Measurements from ENCODE around the gene FHOD3. TPM values are rescaled to one million over a fixed set of nuclear protein-coding genes. Genes with fewer than 3 reads are reported as not detected.

Gene FHOD3
- total RNA-seq, 1 experiment from 2014 or later, result 5.0 TPM

DNA sequence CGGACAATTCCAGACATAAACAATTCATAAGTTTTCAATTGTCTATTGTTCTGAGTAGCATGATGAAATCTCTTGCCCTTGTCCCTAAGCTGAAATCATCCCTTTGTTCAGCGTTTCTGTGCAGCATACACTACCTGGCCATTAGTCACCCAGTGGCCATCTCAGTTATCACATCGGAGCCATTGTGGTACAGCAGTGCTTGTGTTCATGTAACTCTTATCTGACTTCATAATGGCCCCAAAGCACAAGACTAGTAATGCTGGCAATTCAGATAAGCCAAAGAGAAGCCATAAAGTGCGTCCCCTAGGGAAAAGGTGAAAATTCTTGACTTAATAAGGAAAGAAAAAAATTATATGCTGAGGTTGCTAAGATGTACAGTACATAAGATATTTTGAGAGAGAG lies 127.2 kb downstream of the FHOD3 start:
- POLR2A ChIA-PET, result no interaction called here
- Mint-ChIP-seq H3K4me1 (ENCODE audit: insufficient read depth, unreplicated experiment) (peaks cover 15% of the 10 kb centered on the region), H3K36me3 (ENCODE audit: insufficient read depth, unreplicated experiment) (no peaks in the 10 kb centered on the region), H3K4me3 (ENCODE audit: unreplicated experiment) (no peak overlapping the region), H3K27me3 (ENCODE audit: insufficient read depth, unreplicated experiment) (no peaks in the 10 kb centered on the region), H3K27ac (ENCODE audit: low read depth, unreplicated experiment) (no peak overlapping the region), H3K9me3 (ENCODE audit: unreplicated experiment) (no peaks in the 10 kb centered on the region)
- TF ChIP-seq, protein P1, sequence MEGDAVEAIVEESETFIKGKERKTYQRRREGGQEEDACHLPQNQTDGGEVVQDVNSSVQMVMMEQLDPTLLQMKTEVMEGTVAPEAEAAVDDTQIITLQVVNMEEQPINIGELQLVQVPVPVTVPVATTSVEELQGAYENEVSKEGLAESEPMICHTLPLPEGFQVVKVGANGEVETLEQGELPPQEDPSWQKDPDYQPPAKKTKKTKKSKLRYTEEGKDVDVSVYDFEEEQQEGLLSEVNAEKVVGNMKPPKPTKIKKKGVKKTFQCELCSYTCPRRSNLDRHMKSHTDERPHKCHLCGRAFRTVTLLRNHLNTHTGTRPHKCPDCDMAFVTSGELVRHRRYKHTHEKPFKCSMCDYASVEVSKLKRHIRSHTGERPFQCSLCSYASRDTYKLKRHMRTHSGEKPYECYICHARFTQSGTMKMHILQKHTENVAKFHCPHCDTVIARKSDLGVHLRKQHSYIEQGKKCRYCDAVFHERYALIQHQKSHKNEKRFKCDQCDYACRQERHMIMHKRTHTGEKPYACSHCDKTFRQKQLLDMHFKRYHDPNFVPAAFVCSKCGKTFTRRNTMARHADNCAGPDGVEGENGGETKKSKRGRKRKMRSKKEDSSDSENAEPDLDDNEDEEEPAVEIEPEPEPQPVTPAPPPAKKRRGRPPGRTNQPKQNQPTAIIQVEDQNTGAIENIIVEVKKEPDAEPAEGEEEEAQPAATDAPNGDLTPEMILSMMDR (IDR thresholded peaks at IDR 0.05; ENCODE audit: unreplicated experiment), result peak; percentile 5
- BruUV-seq (replicated peaks), result no TSS peak
- DNase-seq (ENCODE audit: unreplicated experiment), result no peak
- intact Hi-C loops (cut with micrococcal nuclease), result no loop called here
- CTCF ChIA-PET, result interaction anchor here (1.0 kb wide), 1 partner anchor 148 kb away, joined by 3 read pairs; no protein-coding TSS in a partner anchor

- ChIA-PET CTCF (no interaction called here), POLR2A (interaction anchor here (1.1 kb wide), 1 partner anchor 14 kb away, joined by 3 read pairs; no protein-coding TSS in a partner anchor)
- intact Hi-C loops (cut with micrococcal nuclease), result no loop called here
- Mint-ChIP-seq H3K36me3 (ENCODE audit: insufficient read depth, unreplicated experiment) (no peaks in the 10 kb centered on the region), H3K9me3 (ENCODE audit: unreplicated experiment) (no peaks in the 10 kb centered on the region), H3K27me3 (ENCODE audit: insufficient read depth, unreplicated experiment) (no peaks in the 10 kb centered on the region), H3K27ac (ENCODE audit: low read depth, unreplicated experiment) (no peak overlapping the region), H3K4me3 (ENCODE audit: unreplicated experiment) (no peak overlapping the region), H3K4me1 (ENCODE audit: insufficient read depth, unreplicated experiment) (peaks cover 6% of the 10 kb centered on the region)
- DNase-seq (ENCODE audit: unreplicated experiment), result no peak
- no TSS peak for BruUV-seq (replicated peaks)
- TF ChIP-seq, protein P1 (IDR thresholded peaks at IDR 0.05; ENCODE audit: unreplicated experiment), result no peak
These were observed 129.9 kb downstream of the FHOD3 start for GRCh38 chr18:36427369-36427768.

DNA sequence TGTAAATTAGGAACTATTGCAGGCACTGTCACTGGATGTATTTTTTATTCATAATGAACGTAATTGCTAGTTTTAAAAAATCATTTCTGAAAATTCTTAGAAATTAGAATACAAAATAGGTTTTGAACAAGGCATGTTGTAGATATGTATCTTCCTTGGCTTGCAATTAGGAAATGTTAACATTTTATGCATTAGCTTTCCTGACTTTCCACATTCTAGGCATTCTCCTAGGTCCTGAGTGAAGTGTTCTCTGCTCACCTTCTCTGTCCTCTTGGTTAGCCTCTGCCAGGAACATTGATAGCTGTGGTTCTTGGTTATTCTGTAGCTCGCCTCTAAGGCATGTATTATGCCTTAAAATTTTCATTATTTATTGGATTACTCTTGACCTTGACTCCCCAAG lies 130.3 kb downstream of the FHOD3 start:
- intact Hi-C loops (cut with micrococcal nuclease), result no loop called here
- POLR2A ChIA-PET, result interaction anchor here (1.1 kb wide), 1 partner anchor 14 kb away, joined by 3 read pairs; no protein-coding TSS in a partner anchor
- Mint-ChIP-seq H3K27me3 (ENCODE audit: insufficient read depth, unreplicated experiment) (no peaks in the 10 kb centered on the region), H3K27ac (ENCODE audit: low read depth, unreplicated experiment) (no peak overlapping the region), H3K9me3 (ENCODE audit: unreplicated experiment) (no peaks in the 10 kb centered on the region), H3K4me1 (ENCODE audit: insufficient read depth, unreplicated experiment) (peaks cover 6% of the 10 kb centered on the region), H3K36me3 (ENCODE audit: insufficient read depth, unreplicated experiment) (no peaks in the 10 kb centered on the region), H3K4me3 (ENCODE audit: unreplicated experiment) (no peak overlapping the region)
- no peak for DNase-seq (ENCODE audit: unreplicated experiment)
- TF ChIP-seq, protein P1 (IDR thresholded peaks at IDR 0.05; ENCODE audit: unreplicated experiment), result no peak
- no TSS peak for BruUV-seq (replicated peaks)
- CTCF ChIA-PET, result no interaction called here

DNA sequence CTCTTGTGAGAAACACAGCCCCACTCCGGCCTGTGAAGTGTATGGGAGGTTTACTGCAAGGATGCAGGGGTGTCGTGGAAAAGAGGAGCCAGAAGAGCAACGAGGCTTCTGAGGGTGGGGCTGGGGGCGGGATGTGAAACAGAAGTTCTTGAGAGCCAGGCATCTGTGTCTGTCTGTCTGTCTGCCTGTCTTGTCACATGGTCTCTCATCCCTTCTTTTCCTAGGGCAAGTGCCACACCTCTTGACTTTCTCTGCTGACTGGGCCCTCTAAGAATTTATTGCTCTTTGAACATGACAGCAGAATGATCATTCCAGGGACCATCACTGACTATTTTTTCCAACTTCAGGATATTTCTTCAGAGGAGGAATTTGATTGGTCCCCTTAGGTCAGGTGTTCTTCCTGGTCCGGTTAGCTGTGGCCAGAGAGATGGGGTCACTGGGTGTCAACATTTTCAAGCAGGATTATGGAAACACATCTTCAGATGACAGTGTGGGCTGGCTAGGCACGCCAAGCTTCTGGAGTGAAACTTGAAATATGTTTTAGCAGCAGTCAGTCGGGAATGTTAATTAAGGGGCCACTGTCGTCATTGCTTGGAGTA lies 131.0 kb downstream of the FHOD3 start:
- CTCF ChIA-PET, result no interaction called here
- no TSS peak for BruUV-seq (replicated peaks)
- Mint-ChIP-seq H3K9me3 (ENCODE audit: unreplicated experiment) (no peaks in the 10 kb centered on the region), H3K36me3 (ENCODE audit: insufficient read depth, unreplicated experiment) (no peaks in the 10 kb centered on the region), H3K4me3 (ENCODE audit: unreplicated experiment) (no peak overlapping the region), H3K4me1 (ENCODE audit: insufficient read depth, unreplicated experiment) (peaks cover 6% of the 10 kb centered on the region), H3K27ac (ENCODE audit: low read depth, unreplicated experiment) (no peak overlapping the region), H3K27me3 (ENCODE audit: insufficient read depth, unreplicated experiment) (no peaks in the 10 kb centered on the region)
- POLR2A ChIA-PET, result interaction anchor here (1.1 kb wide), 1 partner anchor 13 kb away, joined by 3 read pairs; no protein-coding TSS in a partner anchor
- DNase-seq (ENCODE audit: unreplicated experiment), result no peak
- TF ChIP-seq, protein P1 (IDR thresholded peaks at IDR 0.05; ENCODE audit: unreplicated experiment), result no peak
- intact Hi-C loops (cut with micrococcal nuclease), result no loop called here
